NCI-H1048 (cell line): ENCODE data around the gene HNRNPLL.
"Not testable (repeated sequence)": the region's sequence is repeated elsewhere in the genome, so short reads cannot be mapped to it uniquely, and the experiment has no call there.

Source experiments
- DNase-seq: peaks from one replicate; lab custom pipeline; 2025; lab: John Stamatoyannopoulos, UW

The HNRNPLL gene

DNA sequence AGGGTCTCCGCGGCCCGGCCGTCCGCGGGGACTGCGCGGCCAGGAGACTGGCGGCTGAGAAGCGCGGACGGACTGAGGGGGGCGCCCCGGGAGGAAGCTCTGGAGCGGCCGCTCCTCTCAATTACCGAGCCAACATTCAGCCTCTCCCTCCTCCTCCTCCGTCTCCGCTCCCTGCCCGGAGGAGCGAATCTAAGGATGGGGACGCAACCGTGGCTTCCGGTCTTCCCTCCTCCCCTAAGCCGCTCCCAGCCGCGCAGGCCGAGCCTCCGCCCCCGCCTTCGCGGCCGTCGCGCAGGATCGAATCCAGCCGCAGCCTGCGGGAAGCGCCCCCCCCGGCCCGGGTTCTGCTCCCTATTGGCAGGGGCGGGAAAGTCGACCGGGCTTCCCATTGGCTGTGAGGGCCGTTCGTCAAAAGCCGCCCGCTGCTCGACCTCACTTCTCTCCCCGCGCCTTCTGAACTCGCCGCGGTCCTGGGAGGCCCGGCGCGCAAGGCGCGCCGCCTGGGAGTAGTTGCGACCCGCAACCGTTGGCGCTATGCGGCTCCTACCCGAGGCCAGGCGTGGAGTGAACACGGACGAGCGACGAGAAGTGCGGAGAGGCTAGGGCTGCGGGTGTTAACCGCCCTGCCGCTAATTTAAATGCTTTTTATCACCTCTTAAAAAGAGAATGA, at the start of gene HNRNPLL:
Gene HNRNPLL (minus strand): TSS at position 197 of the 670 bp plus-strand sequence. CDS start 302 bp downstream, outside the sequence.
- DNase-seq: peak; percentile 79

DNA sequence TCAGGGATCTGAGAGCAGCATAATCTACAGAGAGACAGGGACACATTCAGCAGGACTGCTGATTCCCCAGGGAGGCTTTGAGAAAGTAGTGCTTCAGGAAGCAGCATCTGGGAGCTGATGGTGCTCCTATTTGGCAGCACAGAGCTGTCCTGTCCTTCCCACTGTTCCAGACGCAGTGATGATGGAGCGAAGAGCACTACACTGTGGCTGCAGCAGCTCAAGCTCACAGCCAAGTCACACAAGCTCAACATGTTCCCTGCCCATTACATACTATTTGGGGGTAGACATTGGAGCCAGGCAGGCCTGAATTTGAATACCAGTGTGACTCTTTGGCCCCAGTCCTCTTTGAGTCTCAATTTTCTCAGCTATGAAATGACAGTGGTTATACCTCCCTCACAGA, 48.0 kb upstream of the HNRNPLL start:
- no peak for DNase-seq

DNA sequence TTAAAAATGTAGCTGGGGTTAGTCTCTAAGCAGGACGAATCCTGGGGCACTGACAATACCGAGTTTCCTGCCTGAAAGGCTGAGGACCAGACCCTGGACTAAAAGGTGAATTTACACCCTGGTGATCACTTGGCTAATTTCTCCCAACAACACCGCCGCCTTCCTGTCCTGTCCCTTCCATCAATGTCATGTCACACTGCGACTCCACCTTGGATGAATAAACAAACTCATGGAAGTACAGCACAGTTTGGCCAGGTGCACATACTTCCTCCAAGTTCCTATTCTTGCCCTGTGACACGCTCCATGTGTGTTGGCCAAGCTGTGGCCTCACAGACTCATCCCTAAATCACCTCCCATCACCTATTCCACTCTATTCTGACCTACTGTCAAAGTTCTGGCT, 47.3 kb upstream of the HNRNPLL start:
- DNase-seq: no peak

DNA sequence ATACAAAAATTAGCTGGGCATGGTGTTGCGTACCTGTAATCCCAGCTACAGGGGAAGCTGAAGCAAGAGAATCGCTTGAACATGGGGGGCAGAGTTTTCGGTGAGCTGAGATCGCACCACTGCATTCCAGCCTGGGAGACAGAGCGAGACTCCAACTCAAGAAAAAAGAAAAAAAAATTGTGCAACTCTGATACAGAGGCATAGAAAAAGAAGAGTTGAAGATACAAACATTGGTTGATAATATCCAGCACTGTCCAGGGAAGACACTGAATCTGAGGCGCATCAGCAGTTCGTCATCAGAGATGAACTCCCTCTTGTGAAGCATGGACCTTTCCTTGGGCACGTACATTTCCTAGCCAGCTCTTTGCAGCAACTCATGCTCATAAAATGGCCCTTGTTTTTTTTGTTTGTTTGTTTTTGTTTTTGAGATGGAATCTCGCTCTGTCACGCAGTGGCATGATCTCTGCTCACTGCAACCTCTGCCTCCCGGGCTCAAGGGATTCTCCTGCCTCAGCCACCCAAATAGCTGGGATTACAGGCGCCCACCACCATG, 46.5 kb upstream of the HNRNPLL start:
- DNase-seq: no peak

DNA sequence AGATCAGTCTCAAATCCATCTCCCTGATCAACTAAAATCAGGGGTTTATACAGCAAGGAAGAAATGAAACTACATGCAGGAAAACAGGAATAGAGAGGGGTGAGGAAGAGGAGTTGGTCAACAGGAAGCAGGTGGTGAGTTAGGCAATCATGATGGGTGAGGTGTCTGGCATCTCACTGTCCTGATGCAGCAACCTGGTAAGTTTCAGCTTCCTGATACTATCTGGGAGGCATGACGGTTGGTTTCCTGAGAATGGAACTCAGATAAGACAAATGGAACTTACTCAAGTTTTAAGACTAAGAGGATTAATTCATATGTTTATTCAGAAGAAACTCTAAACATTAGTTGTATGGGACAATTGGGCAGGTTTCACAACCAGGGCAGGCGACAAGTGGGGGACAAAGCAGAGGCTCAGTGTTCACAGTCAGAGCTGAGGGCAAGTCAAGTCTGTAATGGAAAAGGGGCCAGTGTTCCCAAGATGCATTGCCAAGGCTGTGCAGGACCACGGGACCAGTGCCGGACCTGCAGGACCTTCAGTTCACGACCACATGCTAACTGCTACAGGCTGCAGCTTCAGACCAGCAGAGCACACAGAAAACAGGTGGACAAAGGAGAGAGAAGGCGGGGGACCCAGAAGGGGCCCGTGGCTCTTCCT, 45.5 kb upstream of the HNRNPLL start:
- DNase-seq: no peak

DNA sequence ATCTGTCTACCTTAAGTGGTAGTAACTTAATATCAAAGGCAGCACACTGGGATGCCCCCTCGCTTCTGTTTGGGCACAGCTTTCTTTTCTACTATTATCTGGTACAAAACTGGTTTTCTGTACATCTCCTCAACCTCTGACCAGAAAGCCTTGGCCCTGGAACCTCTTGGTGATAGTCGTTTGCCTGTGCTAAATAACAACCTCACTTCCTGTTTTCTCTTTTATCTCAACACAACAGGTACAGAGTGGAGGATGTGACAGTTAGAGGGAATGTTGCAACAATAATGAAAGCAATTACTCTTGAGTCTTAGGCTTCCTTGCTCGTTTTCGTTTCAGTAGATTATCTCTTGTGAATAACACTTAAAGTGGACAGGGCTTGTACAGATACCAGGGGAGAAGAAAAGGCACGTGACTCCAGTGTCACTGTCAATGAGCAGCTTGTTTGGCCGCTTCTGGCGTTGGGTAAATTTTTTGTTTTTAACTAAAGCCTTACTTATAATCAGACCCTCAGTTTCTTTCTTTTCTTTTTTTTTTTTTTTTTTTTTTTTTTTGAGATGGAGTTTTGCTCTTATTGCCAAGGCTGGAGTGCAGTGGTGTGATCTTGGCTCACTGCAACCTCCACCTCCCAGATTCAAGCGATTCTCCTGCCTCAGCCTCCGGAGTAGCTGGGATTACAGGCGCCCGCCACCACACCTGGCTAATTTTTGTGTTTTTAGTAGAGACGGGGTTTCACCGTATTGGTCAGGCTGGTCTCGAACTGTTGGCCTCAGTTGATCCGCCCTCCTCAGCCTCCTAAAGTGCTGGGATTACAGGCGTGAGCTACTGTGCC, 41.2 kb upstream of the HNRNPLL start:
- not testable (repeated sequence) for DNase-seq

DNA sequence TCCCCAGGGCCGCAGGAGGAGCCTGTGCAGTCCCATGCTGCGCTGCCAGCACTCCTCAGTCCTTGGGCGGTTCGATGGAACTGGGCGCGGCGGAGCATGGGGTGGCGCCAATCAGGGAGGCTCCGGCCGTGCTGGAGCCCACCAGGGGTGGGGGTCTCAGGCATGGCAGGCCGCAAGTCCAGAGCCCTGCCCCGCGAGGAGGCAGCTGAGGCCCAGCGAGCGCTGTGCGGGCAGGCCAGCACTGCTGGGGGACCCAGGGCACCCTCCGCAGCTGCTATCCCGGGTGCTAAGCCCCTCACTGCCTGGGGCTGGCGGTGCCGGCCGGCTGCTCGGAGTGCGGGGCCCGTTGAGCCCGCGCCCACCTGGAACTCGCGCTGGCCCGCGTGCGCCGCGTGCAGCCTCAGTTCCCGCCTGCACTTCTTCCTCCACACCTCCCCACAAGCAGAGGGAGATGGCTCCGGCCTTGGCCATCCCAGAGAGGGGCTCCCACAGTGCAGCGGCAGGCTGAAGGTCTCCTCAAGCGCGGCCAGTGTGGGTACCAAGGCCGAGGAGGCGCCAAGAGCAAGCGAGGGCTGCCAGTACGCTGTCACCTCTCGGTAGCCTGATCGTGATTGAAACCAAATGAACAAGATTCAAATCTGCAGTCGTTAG, 40.4 kb upstream of the HNRNPLL start:
- no peak for DNase-seq

DNA sequence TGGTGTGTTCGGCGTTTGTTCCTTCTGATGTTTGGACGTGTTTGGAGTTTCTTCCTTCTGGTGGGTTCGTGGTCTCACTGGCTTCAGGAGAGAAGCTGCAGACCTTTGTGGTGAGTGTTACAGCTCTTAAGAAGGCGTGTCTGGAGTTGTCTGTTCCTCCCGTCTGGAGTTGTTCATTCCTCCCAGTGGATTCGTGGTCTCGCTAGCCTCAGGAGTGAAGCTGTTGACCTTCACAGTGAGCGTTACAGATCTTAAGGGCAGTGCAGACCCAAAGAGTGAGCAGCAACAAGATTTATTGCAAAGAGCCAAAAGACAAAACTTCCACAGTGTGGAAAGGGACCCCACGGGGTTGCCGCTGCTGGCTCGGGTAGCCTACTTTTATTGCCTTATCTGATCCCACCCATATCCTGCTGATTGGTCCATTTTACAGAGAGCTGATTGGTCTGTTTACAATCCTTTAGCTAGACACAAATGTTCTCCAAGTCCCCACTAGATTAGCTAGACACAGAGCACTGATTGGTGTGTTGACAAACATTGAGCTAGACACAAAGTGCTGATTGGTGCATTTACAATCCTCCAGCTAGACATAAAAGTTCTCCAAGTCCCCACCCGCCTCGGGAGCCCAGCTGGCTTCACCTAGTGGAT, 39.8 kb upstream of the HNRNPLL start:
- DNase-seq: not testable (repeated sequence)

DNA sequence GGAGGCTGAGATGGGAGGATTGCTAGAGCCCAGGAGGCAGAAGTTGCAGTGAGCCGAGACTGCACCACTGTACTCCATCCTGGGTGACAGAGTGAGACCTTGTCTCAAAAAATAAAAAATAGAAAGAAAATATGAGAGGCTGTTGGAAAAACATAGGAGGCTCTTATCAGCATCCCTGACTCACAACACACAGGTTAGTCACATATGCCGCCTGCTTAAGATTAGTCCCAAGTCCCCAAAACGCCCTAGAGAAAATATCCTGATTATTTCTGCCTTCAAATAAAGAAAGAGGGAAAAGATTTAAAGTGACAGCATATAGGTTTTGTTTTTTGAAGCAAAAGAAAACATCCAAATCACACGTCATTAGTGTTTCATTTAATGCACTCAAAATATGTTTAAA, 33.3 kb upstream of the HNRNPLL start:
- no peak for DNase-seq

DNA sequence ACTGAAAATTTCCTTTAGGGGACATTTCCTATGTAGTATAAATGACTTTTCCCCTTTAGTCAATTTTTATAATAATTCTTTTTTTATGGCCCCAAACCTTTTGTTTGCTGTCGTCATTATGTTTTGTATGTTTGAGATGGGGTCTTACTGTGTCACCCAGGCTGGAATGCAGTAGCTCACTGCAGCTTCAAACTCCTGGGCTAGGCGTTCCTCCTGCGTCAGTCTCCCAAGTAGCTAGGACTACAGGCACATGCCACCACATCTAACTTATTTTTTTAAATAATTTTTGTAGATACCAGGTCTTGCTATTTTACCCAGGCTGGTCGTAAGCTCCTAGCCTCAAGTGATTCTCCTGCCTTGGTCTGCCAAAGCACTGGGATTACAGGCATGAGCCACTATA, 32.4 kb upstream of the HNRNPLL start:
- no peak for DNase-seq

DNA sequence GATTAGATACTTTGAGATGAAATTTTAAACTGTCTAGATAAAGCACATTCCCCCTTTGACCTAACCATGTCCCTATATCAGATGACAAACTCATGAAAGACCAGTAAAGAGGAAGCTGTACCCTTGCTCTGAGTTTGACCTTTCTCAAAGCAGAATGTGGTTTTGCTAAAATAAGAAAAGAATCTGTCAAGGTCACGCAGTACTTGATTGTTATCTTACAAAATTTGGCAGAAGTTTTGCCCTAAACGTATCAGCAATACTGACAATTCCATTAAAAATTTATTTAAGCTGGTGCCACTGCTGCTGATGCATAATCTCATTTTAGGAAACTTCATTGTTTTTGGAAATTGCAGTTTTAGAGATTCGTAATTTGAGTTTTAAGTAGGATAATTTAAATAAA, 32.0 kb upstream of the HNRNPLL start:
- DNase-seq: no peak

DNA sequence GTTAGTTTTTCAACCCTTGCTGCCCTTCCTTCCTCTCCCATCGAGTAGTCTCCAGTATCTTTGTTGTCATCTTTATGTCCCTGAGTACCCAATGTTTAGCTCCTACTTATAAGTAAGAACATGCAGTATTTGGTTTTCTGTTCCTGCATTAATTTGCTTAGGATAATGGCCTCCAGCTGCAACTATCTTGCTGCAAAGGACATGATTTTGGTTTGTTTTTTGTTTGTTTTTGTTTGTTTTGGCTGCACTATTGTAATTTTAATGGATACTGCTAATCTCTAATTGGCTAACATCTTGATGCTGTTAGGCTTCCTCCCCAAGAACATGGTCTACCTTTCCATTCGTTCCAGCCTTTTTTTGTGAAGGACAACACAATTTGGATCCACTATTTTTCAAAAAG, 31.2 kb upstream of the HNRNPLL start:
- no peak for DNase-seq

DNA sequence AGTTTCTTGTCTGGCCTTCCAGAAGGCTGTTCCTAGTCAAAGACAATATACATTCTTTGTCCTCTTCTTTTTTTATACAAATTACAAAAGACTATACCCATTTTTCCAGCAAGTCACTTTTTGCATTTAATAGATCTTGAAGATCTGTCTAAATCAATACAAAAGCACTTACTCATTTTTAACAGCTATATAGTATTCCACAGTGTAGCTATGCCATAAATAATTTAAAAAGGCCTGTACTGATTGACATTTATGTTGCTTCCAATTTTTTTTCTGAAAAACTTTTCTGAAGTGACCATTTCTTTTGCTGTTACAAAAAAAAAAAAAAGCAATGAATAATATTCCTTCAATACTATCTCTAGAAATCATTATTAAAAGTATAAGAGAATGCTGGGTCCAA, 30.3 kb upstream of the HNRNPLL start:
- DNase-seq: no peak

DNA sequence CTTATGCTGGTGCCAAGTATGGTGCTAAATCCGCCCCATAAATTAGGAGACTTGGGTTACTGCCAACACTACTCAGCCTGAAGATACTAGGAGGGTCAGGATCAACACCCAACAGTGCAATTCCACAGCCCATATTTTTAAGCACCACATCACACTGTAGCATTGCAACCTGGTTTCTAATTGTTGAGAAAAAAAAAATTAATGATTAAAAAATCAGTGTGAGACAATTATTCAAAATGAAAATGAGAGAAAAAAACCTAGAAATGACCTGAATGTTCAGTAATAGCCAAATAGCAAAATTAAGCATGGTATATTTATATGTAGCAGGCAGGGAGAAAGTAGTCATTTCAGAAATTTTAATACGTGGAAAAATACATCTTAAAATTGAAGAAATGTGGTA, 29.2 kb upstream of the HNRNPLL start:
- DNase-seq: no peak

DNA sequence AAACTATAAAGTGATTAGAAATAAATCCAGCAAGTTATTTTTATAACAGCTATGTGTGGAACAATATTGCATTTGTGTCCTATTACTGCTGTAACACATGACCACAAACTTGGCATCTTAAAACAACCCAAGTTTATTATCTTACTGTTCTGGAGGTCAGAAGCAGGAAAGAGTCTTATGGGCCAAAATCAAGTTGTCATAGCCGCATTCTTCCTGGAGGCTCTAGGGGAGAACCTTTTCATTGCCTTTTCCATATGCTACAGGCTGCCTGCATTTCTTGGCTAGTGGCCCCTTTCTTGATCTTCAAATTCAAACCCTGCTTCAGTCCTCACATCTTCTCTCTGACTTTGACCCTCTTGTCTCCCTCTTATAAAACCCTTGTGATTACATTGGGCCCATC, 27.0 kb upstream of the HNRNPLL start:
- no peak for DNase-seq

DNA sequence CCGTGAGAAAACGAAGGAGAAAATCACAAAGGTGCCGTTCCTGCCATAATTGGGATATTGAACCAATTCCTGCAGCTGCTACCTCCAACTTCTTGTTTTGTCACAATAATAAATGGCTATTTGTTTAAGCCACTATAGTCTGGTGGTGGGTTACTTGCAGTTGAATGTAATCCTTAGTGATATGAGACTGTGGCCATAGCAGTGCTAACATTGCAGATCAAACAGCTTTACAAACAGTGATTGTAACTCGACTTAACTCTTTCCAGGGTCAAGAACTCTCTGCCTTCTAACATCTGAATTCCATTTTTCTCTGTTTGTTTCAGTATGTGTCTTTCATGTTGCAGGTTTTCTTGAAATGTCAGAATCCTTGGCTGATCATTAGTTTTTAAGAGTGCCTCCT, 24.7 kb upstream of the HNRNPLL start:
- DNase-seq: no peak

DNA sequence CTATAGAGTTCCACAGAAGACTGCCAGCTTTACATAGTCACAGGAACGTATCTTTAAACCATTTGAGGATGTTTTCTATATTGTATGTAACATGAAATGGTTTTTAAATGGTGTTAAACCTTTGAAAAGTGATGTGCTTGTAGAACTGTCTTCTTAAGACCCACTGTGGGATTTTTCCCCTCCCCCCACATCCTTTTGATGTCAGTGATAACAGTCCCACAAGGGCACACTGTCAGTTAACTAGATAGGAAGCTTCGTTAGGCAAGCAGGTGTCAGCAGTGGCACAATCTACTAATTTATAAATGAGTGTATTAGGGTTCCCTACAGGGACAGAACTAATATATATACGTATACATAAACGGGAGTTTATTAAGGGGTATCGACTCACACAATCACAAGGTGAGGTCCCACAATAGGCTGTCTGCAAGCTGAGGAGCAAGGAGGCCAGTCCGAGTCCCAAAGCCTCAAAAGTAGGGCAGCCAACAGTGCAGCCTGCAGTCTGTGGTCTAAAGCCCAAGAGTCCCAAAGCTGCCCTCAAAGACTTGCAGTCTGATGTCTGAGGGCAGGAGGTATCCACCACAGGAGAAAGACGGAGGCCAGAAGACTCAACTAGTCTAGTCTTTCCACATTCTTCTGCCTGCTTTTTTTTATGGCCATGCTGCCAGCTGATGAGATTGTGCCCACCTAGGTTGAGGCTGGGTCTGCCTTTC, 23.8 kb upstream of the HNRNPLL start:
- no peak for DNase-seq

DNA sequence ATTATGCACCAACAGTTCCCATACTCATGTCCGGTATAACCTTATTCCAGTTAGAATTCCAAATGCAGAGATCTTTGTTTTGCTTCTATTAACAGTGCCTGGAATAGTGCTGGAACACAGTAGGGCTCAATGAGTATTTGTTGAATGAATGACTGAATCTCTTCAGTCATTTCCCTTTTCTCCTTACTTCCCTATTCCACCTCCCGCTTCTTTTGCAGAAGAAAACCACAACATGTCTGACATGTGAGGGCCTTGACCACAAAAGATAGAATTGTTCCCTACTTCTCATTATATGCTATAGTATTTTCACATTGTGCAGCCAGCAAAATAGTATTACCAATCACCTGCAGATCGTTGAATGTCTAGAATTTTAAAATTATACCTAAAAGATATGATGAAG, 19.5 kb upstream of the HNRNPLL start:
- no peak for DNase-seq

DNA sequence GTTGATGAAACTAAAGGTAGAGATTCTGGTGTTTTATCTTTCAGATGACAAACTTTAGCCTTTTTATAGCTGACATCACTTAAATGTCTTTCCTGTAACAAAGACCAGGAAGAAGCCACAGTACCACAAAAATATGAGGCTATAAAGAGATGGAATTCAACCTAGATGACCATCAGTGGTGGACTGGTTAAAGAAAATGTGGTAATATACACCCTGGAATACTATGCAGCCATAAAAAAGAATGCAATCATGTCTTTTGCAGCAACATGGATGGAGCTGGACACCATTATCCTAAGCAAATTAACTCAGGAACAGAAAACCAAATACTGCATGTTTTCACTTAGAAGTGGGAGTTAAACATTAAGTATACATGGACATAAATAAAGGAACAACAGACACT, 18.3 kb upstream of the HNRNPLL start:
- no peak for DNase-seq

DNA sequence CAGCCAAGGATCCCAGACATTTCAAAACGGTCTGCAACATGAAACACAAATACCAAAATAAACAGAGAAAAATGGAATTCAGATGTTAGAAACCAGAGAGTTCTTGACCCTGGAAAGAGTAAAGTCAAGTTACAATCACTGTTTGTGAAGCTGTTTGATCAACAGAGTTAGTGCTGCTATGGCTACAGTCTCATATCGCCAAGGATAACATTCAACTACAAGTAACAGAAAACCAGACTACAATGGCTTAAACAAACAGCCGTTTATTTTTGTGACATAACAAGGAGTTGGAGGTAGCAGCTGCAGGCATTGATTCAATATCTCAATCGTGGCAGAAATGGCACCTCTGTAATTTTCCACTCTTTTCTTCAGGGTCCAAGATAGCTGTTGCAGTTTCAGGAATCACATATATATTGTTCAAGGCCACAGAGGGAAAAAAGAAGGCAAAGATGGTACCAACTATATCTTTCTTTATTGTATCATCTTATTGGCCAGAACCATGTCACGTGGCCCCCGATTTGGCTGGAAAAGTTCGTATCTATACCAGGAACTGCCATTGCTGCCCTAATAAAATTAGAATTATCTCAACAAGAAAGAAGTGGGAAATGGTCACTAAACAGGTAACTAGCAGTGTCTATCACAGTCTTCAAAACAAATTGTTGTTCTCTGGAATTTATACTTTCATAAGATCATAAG, 17.7 kb upstream of the HNRNPLL start:
- DNase-seq: no peak
